Hepatocyte (in vitro differentiated cells): ENCODE results near the gene CDHR3. TPM values are rescaled to one million over a fixed set of nuclear protein-coding genes. Genes with fewer than 3 reads are reported as not detected.

Source experiments
- DNase-seq: peaks from one replicate; pipeline ENCODE4 v3.0.0-alpha.2; 2016; ENCODE audit warnings: low spot score
- H2AFZ ChIP-seq: fragments of 200-600 bp; sonication (generic); 2 replicates; pipeline ENCODE4 v1.6.0; 2016; ENCODE audit warnings: antibody characterized with exemption, mild to moderate bottlenecking
- H3K27ac ChIP-seq: fragments of 200-600 bp; sonication (generic); 2 replicates; pipeline ENCODE4 v1.5.1; 2016; ENCODE audit warnings: mild to moderate bottlenecking
- H3K27me3 ChIP-seq: fragments of 200-600 bp; sonication (generic); 2 replicates; pipeline ENCODE4 v1.6.1; 2016
- H3K36me3 ChIP-seq: fragments of 200-600 bp; sonication (generic); replicated peaks from 2 replicates; pipeline ENCODE4 v1.5.1; 2016; ENCODE audit warnings: low read depth; ENCODE audit not compliant: insufficient read depth
- H3K4me1 ChIP-seq: fragments of 200-600 bp; sonication (generic); 2 replicates; pipeline ENCODE4 v1.5.1; 2016; ENCODE audit warnings: mild to moderate bottlenecking, moderate library complexity; ENCODE audit not compliant: insufficient read depth
- H3K4me2 ChIP-seq: fragments of 200-600 bp; sonication (generic); 2 replicates; pipeline ENCODE4 v1.6.0; 2016
- H3K4me3 ChIP-seq: fragments of 200-600 bp; sonication (generic); 2 replicates; pipeline ENCODE4 v1.5.1; 2016; ENCODE audit warnings: mild to moderate bottlenecking
- H3K79me2 ChIP-seq: fragments of 200-600 bp; sonication (generic); 2 replicates; pipeline ENCODE4 v1.6.0; 2017; ENCODE audit warnings: mild to moderate bottlenecking
- H3K9me2 ChIP-seq: fragments of 200-600 bp; sonication (generic); replicated peaks from 2 replicates; pipeline ENCODE4 v1.6.0; 2017; ENCODE audit warnings: mild to moderate bottlenecking; ENCODE audit not compliant: insufficient read depth
- H3K9me3 ChIP-seq: fragments of 200-600 bp; sonication (generic); 2 replicates; pipeline ENCODE4 v1.5.1; 2016; ENCODE audit warnings: low read depth, mild to moderate bottlenecking
- H4K20me1 ChIP-seq: fragments of 200-600 bp; sonication (generic); 2 replicates; pipeline ENCODE4 v1.6.0; 2016; ENCODE audit warnings: mild to moderate bottlenecking; ENCODE audit not compliant: insufficient read depth, poor library complexity, severe bottlenecking
- CTCF ChIP-seq: fragments of 200-600 bp; sonication (generic); IDR thresholded peaks from 2 replicates; pipeline ENCODE4 v1.5.1; 2016; ENCODE audit warnings: antibody characterized with exemption, mild to moderate bottlenecking; ENCODE audit not compliant: poor library complexity
- EZH2 ChIP-seq: fragments of 200-600 bp; sonication (generic); IDR thresholded peaks from 2 replicates; pipeline ENCODE4 v1.6.1; 2016; ENCODE audit warnings: antibody characterized with exemption, mild to moderate bottlenecking, borderline replicate concordance
- EZH2phosphoT487 ChIP-seq: fragments of 200-600 bp; sonication (generic); IDR thresholded peaks from one replicate; pipeline ENCODE4 v1.6.1; 2018; ENCODE audit warnings: antibody characterized with exemption, mild to moderate bottlenecking, low read depth, moderate library complexity; ENCODE audit not compliant: unreplicated experiment, severe bottlenecking
- WGBS: methylation state at CpG from one replicate; pipeline ENCODE4 v1.1.6; 2016; ENCODE audit warnings: low lambda C conversion rate; ENCODE audit errors: missing lambda C conversion rate; 5-methylcytosine and 5-hydroxymethylcytosine counted together
- polyA plus RNA-seq: library from polyadenylated mRNA; unstranded; fragments of >200 nt; fragmentation: Nextera tagmentation; extraction: Ambion mirVana; gene quantifications from 2 replicates; pipeline ENCODE4 v1.2.1, GENCODE V29; 2016
- total RNA-seq: library from RNA; depleted of rRNA; stranded (reverse); fragments of >200 nt; gene quantifications from 2 replicates; pipeline ENCODE4 v1.2.3, GENCODE V29; 2014

Gene CDHR3
- total and polyA plus RNA-seq, 2 experiments from 2014 or later: 3.3 to 6.9 TPM

- H3K27ac ChIP-seq: no peak overlapping the region
- no peak for DNase-seq
- no peak overlapping the region for H3K4me3 ChIP-seq
- no peaks in the 10 kb centered on the region for H3K9me3 ChIP-seq
- H3K9me2 ChIP-seq: no peaks in the 10 kb centered on the region
- H3K27me3 ChIP-seq: no peaks in the 10 kb centered on the region
- H3K79me2 ChIP-seq: no peaks in the 10 kb centered on the region
- no peaks in the 10 kb centered on the region for H4K20me1 ChIP-seq
- no peaks in the 10 kb centered on the region for H3K36me3 ChIP-seq
- no peak overlapping the region for H3K4me2 ChIP-seq
- peaks cover 19% of the 10 kb centered on the region for H3K4me1 ChIP-seq
- TF ChIP-seq CTCF (no peak), EZH2phosphoT487 (no peak), EZH2 (no peak)
- H2AFZ ChIP-seq: no peak overlapping the region
- WGBS: 89% methylated on average over 2 of the region's 2 CpGs
These were observed 99.5 kb downstream of the CDHR3 start for GRCh38 chr7:106062521-106062931.

- H2AFZ ChIP-seq: no peak overlapping the region
- H3K27ac ChIP-seq: no peak overlapping the region
- TF ChIP-seq EZH2phosphoT487: no peak
- TF ChIP-seq EZH2: no peak
- TF ChIP-seq CTCF: no peak
- no peak overlapping the region for H3K4me3 ChIP-seq
- peaks cover 19% of the 10 kb centered on the region for H3K4me1 ChIP-seq
- no peak overlapping the region for H3K4me2 ChIP-seq
- H3K27me3 ChIP-seq: no peaks in the 10 kb centered on the region
- H3K79me2 ChIP-seq: no peaks in the 10 kb centered on the region
- H3K9me2 ChIP-seq: no peaks in the 10 kb centered on the region
- WGBS: 94% methylated on average over 6 of the region's 6 CpGs
- no peaks in the 10 kb centered on the region for H3K9me3 ChIP-seq
- no peaks in the 10 kb centered on the region for H3K36me3 ChIP-seq
- DNase-seq: no peak
- no peaks in the 10 kb centered on the region for H4K20me1 ChIP-seq
These were observed 100.0 kb downstream of the CDHR3 start for GRCh38 chr7:106063024-106063423.

GRCh38 chr7:106063692-106064091, 100.6 kb downstream of the CDHR3 start:
- TF ChIP-seq CTCF (no peak), EZH2phosphoT487 (no peak), EZH2 (no peak)

GRCh38 chr7:106064316-106064715, 101.3 kb downstream of the CDHR3 start:
- no peak overlapping the region for H3K4me2 ChIP-seq

More at GRCh38 chr7:106063692-106064091, 100.6 kb downstream of the CDHR3 start:
- Histone ChIP-seq H2AFZ (no peak overlapping the region), H3K9me3 (no peaks in the 10 kb centered on the region), H3K79me2 (no peaks in the 10 kb centered on the region), H3K36me3 (no peaks in the 10 kb centered on the region), H3K27ac (no peak overlapping the region), H3K9me2 (no peaks in the 10 kb centered on the region), H3K4me1 (peaks cover 16% of the 10 kb centered on the region), H3K4me3 (no peak overlapping the region), H4K20me1 (no peaks in the 10 kb centered on the region), H3K27me3 (no peaks in the 10 kb centered on the region), H3K4me2 (no peak overlapping the region)
- DNase-seq: no peak
- WGBS: 94% methylated on average over 2 of the region's 2 CpGs

More at GRCh38 chr7:106064316-106064715, 101.3 kb downstream of the CDHR3 start:
- Histone ChIP-seq H3K27me3 (no peaks in the 10 kb centered on the region), H3K36me3 (no peaks in the 10 kb centered on the region), H2AFZ (no peak overlapping the region), H3K9me3 (no peaks in the 10 kb centered on the region), H3K27ac (peak overlapping the region; percentile 43), H3K79me2 (no peaks in the 10 kb centered on the region), H4K20me1 (no peaks in the 10 kb centered on the region), H3K4me1 (peaks cover 20% of the 10 kb centered on the region), H3K9me2 (no peaks in the 10 kb centered on the region), H3K4me3 (no peak overlapping the region)
- DNase-seq: no peak
- 84% methylated on average over 8 of the region's 8 CpGs for WGBS
- TF ChIP-seq CTCF: no peak
- TF ChIP-seq EZH2phosphoT487: no peak
- TF ChIP-seq EZH2: no peak
